ENCODE results near the gene GAS6.

DNA sequence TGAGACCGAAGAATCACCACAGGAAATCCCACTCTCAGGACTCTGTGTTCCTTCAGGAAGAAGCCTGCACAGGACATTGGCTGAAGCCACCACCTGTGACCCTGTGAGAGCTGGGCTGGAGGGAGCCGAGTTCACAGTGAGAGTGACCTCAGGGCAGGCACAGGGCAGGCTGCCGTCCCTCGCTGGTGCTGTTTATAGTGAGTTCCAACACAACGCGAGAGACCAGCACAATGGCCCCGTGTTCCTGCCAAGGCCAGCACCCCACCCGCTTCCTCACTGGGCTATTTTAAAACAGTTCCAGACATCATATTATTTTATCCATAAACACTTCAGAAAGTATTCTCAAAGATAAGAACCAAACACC lies 18.4 kb upstream of the GAS6 start:
- TF ChIP-seq, protein P1, sequence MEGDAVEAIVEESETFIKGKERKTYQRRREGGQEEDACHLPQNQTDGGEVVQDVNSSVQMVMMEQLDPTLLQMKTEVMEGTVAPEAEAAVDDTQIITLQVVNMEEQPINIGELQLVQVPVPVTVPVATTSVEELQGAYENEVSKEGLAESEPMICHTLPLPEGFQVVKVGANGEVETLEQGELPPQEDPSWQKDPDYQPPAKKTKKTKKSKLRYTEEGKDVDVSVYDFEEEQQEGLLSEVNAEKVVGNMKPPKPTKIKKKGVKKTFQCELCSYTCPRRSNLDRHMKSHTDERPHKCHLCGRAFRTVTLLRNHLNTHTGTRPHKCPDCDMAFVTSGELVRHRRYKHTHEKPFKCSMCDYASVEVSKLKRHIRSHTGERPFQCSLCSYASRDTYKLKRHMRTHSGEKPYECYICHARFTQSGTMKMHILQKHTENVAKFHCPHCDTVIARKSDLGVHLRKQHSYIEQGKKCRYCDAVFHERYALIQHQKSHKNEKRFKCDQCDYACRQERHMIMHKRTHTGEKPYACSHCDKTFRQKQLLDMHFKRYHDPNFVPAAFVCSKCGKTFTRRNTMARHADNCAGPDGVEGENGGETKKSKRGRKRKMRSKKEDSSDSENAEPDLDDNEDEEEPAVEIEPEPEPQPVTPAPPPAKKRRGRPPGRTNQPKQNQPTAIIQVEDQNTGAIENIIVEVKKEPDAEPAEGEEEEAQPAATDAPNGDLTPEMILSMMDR (IDR thresholded peaks at IDR 0.05), result no peak
- no peak for TF ChIP-seq POLR2A (IDR thresholded peaks at IDR 0.05)
